ENCODE measurements around the gene CCNL1. TPM values are rescaled to one million over a fixed set of nuclear protein-coding genes. Genes with fewer than 3 reads are reported as not detected.
"Not testable (repeated sequence)": the region's sequence is repeated elsewhere in the genome, so short reads cannot be mapped to it uniquely, and the experiment has no call there.

CCNL1 gene
- total RNA-seq, 1 donor from 2014 or later, result 99.9 TPM

DNA sequence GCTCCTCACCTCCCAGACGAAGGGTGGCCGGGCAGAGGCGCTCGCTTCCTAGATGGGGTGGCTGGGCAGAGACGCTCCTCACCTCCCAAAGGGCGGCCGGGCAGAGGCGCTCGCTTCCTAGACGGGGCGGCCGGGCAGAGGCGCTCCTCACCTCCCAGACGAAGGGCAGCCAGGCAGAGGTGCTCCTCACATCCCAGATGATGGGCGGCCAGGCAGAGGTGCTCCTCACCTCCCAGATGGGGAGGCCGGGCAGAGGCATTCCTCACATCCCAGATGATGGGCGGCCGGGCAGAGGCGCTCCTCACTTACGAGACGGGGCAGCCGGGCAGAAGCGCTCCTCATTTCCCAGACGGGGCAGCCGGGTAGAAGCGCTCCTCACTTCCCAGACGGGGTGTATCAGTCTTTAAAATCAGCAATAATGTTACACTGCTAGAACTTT lies 19.4 kb upstream of the CCNL1 start:
- H3K4me3 ChIP-seq (ENCODE audit: low read depth, low read length), result no peak overlapping the region
- TF ChIP-seq, protein P1, sequence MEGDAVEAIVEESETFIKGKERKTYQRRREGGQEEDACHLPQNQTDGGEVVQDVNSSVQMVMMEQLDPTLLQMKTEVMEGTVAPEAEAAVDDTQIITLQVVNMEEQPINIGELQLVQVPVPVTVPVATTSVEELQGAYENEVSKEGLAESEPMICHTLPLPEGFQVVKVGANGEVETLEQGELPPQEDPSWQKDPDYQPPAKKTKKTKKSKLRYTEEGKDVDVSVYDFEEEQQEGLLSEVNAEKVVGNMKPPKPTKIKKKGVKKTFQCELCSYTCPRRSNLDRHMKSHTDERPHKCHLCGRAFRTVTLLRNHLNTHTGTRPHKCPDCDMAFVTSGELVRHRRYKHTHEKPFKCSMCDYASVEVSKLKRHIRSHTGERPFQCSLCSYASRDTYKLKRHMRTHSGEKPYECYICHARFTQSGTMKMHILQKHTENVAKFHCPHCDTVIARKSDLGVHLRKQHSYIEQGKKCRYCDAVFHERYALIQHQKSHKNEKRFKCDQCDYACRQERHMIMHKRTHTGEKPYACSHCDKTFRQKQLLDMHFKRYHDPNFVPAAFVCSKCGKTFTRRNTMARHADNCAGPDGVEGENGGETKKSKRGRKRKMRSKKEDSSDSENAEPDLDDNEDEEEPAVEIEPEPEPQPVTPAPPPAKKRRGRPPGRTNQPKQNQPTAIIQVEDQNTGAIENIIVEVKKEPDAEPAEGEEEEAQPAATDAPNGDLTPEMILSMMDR (IDR thresholded peaks at IDR 0.05; ENCODE audit: insufficient read depth, low read length, poor library complexity, severe bottlenecking), result no peak
- H3K36me3 ChIP-seq (ENCODE audit: control insufficient read depth, insufficient read depth, low read length), result no peaks in the 10 kb centered on the region
- no peaks in the 10 kb centered on the region for H3K27me3 ChIP-seq (ENCODE audit: control insufficient read depth, insufficient read depth, low read length)
- no peak for DNase-seq (ENCODE audit: low read depth)

- H3K27me3 ChIP-seq (ENCODE audit: control insufficient read depth, insufficient read depth, low read length); DNase-seq (ENCODE audit: low read depth); H3K4me3 ChIP-seq (ENCODE audit: low read depth, low read length); H3K36me3 ChIP-seq (ENCODE audit: control insufficient read depth, insufficient read depth, low read length): not testable (repeated sequence)
Observed at GRCh38 chr3:157178503-157179364, 18.8 kb upstream of the CCNL1 start.

GRCh38 chr3:157177801-157178453 lies 18.0 kb upstream of the CCNL1 start:
- not testable (repeated sequence) for H3K4me3 ChIP-seq (ENCODE audit: low read depth, low read length); DNase-seq (ENCODE audit: low read depth); H3K27me3 ChIP-seq (ENCODE audit: control insufficient read depth, insufficient read depth, low read length)

GRCh38 chr3:157176934-157177333 lies 17.0 kb upstream of the CCNL1 start:
- no peak overlapping the region for H3K4me3 ChIP-seq (ENCODE audit: low read depth, low read length)
- H3K27me3 ChIP-seq (ENCODE audit: control insufficient read depth, insufficient read depth, low read length), result no peaks in the 10 kb centered on the region
- TF ChIP-seq, protein P1 (IDR thresholded peaks at IDR 0.05; ENCODE audit: insufficient read depth, low read length, poor library complexity, severe bottlenecking), result no peak
- DNase-seq (ENCODE audit: low read depth), result no peak
- no peaks in the 10 kb centered on the region for H3K36me3 ChIP-seq (ENCODE audit: control insufficient read depth, insufficient read depth, low read length)

More at GRCh38 chr3:157177801-157178453, 18.0 kb upstream of the CCNL1 start:
- not testable (repeated sequence) for H3K36me3 ChIP-seq (ENCODE audit: control insufficient read depth, insufficient read depth, low read length)

- Histone ChIP-seq H3K4me3 (ENCODE audit: low read depth, low read length) (peak overlapping the region; percentile 55), H3K27me3 (ENCODE audit: control insufficient read depth, insufficient read depth, low read length) (no peaks in the 10 kb centered on the region), H3K36me3 (ENCODE audit: control insufficient read depth, insufficient read depth, low read length) (no peaks in the 10 kb centered on the region)
- DNase-seq (ENCODE audit: low read depth), result no peak
- TF ChIP-seq, protein P1 (IDR thresholded peaks at IDR 0.05; ENCODE audit: insufficient read depth, low read length, poor library complexity, severe bottlenecking), result no peak
Observed at GRCh38 chr3:157175691-157176507, 16.0 kb upstream of the CCNL1 start.

DNA sequence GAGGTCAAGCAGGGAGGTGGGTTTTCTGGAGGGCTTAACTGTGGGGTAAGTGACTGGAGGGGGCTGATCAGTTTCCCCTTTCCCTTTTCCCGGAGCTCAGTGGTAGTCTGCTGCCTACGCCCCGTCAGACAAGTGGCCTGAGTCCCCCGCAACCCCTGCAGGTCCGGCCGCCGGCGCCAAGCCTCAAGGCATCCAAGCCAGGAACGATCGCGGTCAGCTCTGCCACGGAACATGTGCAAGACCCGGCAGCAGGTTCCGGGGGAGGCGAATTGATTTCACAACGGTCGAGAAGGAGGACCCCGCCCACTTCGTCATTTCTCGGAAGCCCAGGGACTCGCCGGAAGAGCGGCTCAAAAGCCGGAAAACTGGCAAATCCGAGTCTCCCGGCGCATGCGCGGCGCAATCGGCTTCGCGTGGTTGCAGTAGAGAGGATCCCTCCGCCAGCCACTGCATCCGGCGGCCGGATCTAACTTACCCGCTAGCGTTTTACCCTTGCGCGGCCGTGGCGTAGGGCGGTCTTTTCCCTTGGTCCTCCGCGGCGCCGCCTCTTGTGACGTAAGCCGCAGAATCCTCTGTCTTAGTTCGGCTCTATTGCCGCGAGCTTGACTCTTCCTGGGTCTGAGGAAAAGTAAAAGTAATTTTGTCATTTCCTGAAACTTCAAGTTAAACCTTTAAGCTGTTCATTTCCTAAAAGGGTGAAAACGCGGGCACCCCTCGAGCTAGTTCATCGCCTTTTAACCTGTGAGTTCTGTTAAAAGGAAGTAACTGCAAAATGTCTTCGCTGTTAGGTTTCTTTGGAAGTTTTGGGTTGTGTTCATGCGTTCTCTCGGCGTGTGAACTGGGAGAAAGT lies 14.9 kb upstream of the CCNL1 start:
- peak; percentile 98 for DNase-seq (ENCODE audit: low read depth)
- TF ChIP-seq, protein P1 (IDR thresholded peaks at IDR 0.05; ENCODE audit: insufficient read depth, low read length, poor library complexity, severe bottlenecking), result no peak
- Histone ChIP-seq H3K27me3 (ENCODE audit: control insufficient read depth, insufficient read depth, low read length) (no peaks in the 10 kb centered on the region), H3K4me3 (ENCODE audit: low read depth, low read length) (peak overlapping the region; percentile 57), H3K36me3 (ENCODE audit: control insufficient read depth, insufficient read depth, low read length) (no peaks in the 10 kb centered on the region)

All from kidney epithelial cell (primary cell).